Ovary (tissue), 9 donors: ENCODE data around the gene GLB1L. TPM values are rescaled to one million over a fixed set of nuclear protein-coding genes. Genes with fewer than 3 reads are reported as not detected.

Source experiments
- DNase-seq, 5 donors: peaks; one replicate each; pipeline ENCODE4 v3.0.0-alpha.2; 2019 to 2020
- H3K27ac ChIP-seq, 2 donors: fragments of 200-600 bp; one replicate each; pipeline versions ENCODE4 v1.5.1 to v1.8.0; 2019 to 2022
- H3K27me3 ChIP-seq: fragments of 200-600 bp; one replicate; pipeline ENCODE4 v1.8.0; 2022
- H3K36me3 ChIP-seq: fragments of 200-600 bp; sonication (generic); one replicate; pipeline ENCODE4 v1.5.1; 2019
- H3K4me1 ChIP-seq: one replicate; pipeline ENCODE4 v1.8.1; 2013; ENCODE audit warnings: mild to moderate bottlenecking, moderate library complexity; ENCODE audit not compliant: insufficient read depth
- H3K4me3 ChIP-seq: fragments of 200-600 bp; sonication (generic); one replicate; pipeline ENCODE4 v1.5.1; 2017
- H3K9me3 ChIP-seq, 2 donors: fragments of 200-600 bp in 1 of 2; sonication (generic) in 1 of 2; one replicate each; pipeline versions ENCODE4 v1.5.1 to v1.8.1; 2013 to 2019; ENCODE audit warnings: mild to moderate bottlenecking in 1 of 2, moderate library complexity in 1 of 2
- CTCF ChIP-seq, 3 donors: fragments of 450-650 bp in 2 of 3; fragments of 200-600 bp in 1 of 3; IDR thresholded peaks; one replicate each; pipeline versions ENCODE4 v1.5.1 to v1.8.0; 2016 to 2022; ENCODE audit warnings: antibody characterized with exemption in 3 of 3, mild to moderate bottlenecking in 1 of 3
- EP300 ChIP-seq: sonication (generic); formaldehyde crosslinking; IDR thresholded peaks from one replicate; pipeline ENCODE4 v1.6.1; 2017; ENCODE audit warnings: antibody characterized with exemption
- POLR2A ChIP-seq: fragments of 450-650 bp; IDR thresholded peaks from one replicate; pipeline ENCODE4 v1.6.1; 2017; ENCODE audit warnings: antibody characterized with exemption, mild to moderate bottlenecking, moderate library complexity
- WGBS, 3 donors: extraction: QIAGEN DNeasy Blood & Tissue Kit in 1 of 3; methylation state at CpG; one replicate each; pipeline versions ENCODE4 v1.1.5 to v1.1.7; 2013 to 2017; 5-methylcytosine and 5-hydroxymethylcytosine counted together
- intact Hi-C, 4 donors: fragments of 100-400 bp; cut with DNase I; formaldehyde crosslinking; loops; one replicate each; pipeline versions ENCODE4 v1.11.0 to v1.15.1; 2022 to 2023
- polyA plus RNA-seq, 2 donors: library from polyadenylated mRNA; stranded (reverse); fragments of 200-250 nt in 1 of 2; fragments of 350-450 nt in 1 of 2; fragmentation: Illumina TruSeq in 1 of 2; extraction: RNeasy Lipid Tissue Mini Kit (QIAGEN cat#74804) in 1 of 2; gene quantifications; one replicate each; pipeline ENCODE4 v1.2.3, GENCODE V29; 2013 to 2014
- total RNA-seq, 7 donors: library from RNA; depleted of rRNA in 2 of 7; stranded (reverse); fragments of >200 nt in 2 of 7; fragmentation: NEBNext Ultra II Directional in 3 of 7; extraction: Animal tissue kit (Norgen Biotek cat#: 25700) in 3 of 7; gene quantifications; one replicate each; pipeline versions ENCODE4 v1.1.0 to v1.2.4, GENCODE V29; 2016 to 2023
- donor health status: DM: no; HTN: no; CAD: no; lungs with moderate emphysema.
- donor health status: DM: no; HTN: no; CAD: no.
- donor health status: Bipolar disorder and iron deficiency.
- donor health status: DM: yes; HTN: yes; CAD: no.
- donor health status: DM: no; HTN: no; CAD: no.
- donor health status: DM: yes; HTN: yes; CAD: no.

GLB1L gene
- total and polyA plus RNA-seq, 9 donors, result 5.7 to 20.3 (median 13.9) TPM

- Histone ChIP-seq H3K9me3 (no peaks in the 10 kb centered on the region), H3K27ac (peak overlapping the region; percentile 98), H3K4me1 (peaks cover 8% of the 10 kb centered on the region), H3K4me3 (peak overlapping the region; percentile 53), H3K36me3 (no peaks in the 10 kb centered on the region), H3K27me3 (no peaks in the 10 kb centered on the region)
- TF ChIP-seq POLR2A (no peak), CTCF (IDR thresholded peaks at IDR 0.05) (no peak), EP300 (no peak)
- intact Hi-C loops, result loop anchor here in 2 of 4 donors (2.0 to 10.0 kb wide), 3 partner anchors 15 to 245 kb away; partner anchors contain the start of gene DNPEP (in 1 of the 2)
- 37 to 43% (median 41%) methylated on average over 12 of the region's 12 CpGs for WGBS, 3 donors
- DNase-seq, result peak in 2 of 5 donors; percentile 49 to 56
Measured at GRCh38 chr2:219279916-219280516, 34.8 kb upstream of the GLB1L start.

- 0 to 1% (median 0%) methylated on average over 28 to 65 of the region's 65 CpGs for WGBS, 3 donors
- peaks cover 8% of the 10 kb centered on the region for H3K4me1 ChIP-seq
Measured at GRCh38 chr2:219279151-219279915, 34.1 kb upstream of the GLB1L start, which contains the start of gene DNAJB2. DNAJB2 (plus strand) TSS chr2:219279366; CDS start chr2:219279834, 468 bp downstream.

GRCh38 chr2:219278655-219279150 is 33.5 kb upstream of the GLB1L start:
- H3K4me1 ChIP-seq, result peaks cover 8% of the 10 kb centered on the region
- H3K9me3 ChIP-seq, result no peaks in the 10 kb centered on the region

More at GRCh38 chr2:219279151-219279915, 34.1 kb upstream of the GLB1L start, which contains the start of gene DNAJB2:
- intact Hi-C loops, result loop anchor here in 2 of 4 donors (2.0 to 10.0 kb wide), 3 partner anchors 15 to 245 kb away; partner anchors contain the start of gene DNPEP (in 1 of the 2)
- peak within 1 kb of the TSS; percentile 53 for H3K4me3 ChIP-seq
- peak; percentile 99 to 100 (median 99) for DNase-seq
- H3K27ac ChIP-seq, result peak within 1 kb of the TSS; percentile 98
- H3K9me3 ChIP-seq, result no peaks in the 10 kb centered on the region
- no peaks in the 10 kb centered on the region for H3K36me3 ChIP-seq
- no peaks in the 10 kb centered on the region for H3K27me3 ChIP-seq
- TF ChIP-seq CTCF (IDR thresholded peaks at IDR 0.05), result peak in 1 of 3 donors; percentile 13
- peak; percentile 87 for TF ChIP-seq POLR2A
- TF ChIP-seq EP300, result peak; percentile 82

More at GRCh38 chr2:219278655-219279150, 33.5 kb upstream of the GLB1L start:
- no peaks in the 10 kb centered on the region for H3K36me3 ChIP-seq
- WGBS, 3 donors, result 10 to 13% (median 12%) methylated on average over 9 of the region's 9 CpGs
- DNase-seq, result no peak
- H3K27me3 ChIP-seq, result no peaks in the 10 kb centered on the region
- peak overlapping the region; percentile 98 for H3K27ac ChIP-seq
- intact Hi-C loops, result loop anchor here in 2 of 4 donors (2.0 to 10.0 kb wide), 3 partner anchors 16 to 246 kb away; partner anchors contain the start of gene DNPEP (in 1 of the 2)
- TF ChIP-seq POLR2A (no peak), CTCF (IDR thresholded peaks at IDR 0.05) (no peak), EP300 (no peak)
- H3K4me3 ChIP-seq, result peak overlapping the region; percentile 30
